Hippocampal formation (tissue), 2 donors: ENCODE measurements around the gene DNAJB7.
"Not testable (repeated sequence)": the region's sequence is repeated elsewhere in the genome, so short reads cannot be mapped to it uniquely, and the experiment has no call there.

Experiments
- DNase-seq, 2 donors: peaks; one replicate each; lab custom pipeline; 2025; lab: John Stamatoyannopoulos, UW

The DNAJB7 gene

GRCh38 chr22:40844951-40845350 lies 17.0 kb downstream of the DNAJB7 start:
- DNase-seq: no peak

- no peak for DNase-seq
Measured at GRCh38 chr22:40838486-40838885, 23.4 kb downstream of the DNAJB7 start.

GRCh38 chr22:40834619-40835018 lies 27.3 kb downstream of the DNAJB7 start:
- no peak for DNase-seq

GRCh38 chr22:40829131-40829530 lies 32.8 kb downstream of the DNAJB7 start:
- no peak for DNase-seq

GRCh38 chr22:40826984-40827741 lies 34.8 kb downstream of the DNAJB7 start:
- DNase-seq: no peak

- DNase-seq: not testable (repeated sequence)
Measured at GRCh38 chr22:40826292-40826691, 35.6 kb downstream of the DNAJB7 start.

- DNase-seq: no peak
Measured at GRCh38 chr22:40823426-40823825, 38.5 kb downstream of the DNAJB7 start.

GRCh38 chr22:40819599-40820140 lies 42.2 kb downstream of the DNAJB7 start:
- DNase-seq: no peak

- DNase-seq: peak; percentile 82 to 89
Measured at GRCh38 chr22:40818747-40819598, 42.9 kb downstream of the DNAJB7 start, which contains the start of gene SLC25A17. Gene SLC25A17 (minus strand): TSS chr22:40819346. CDS start chr22:40819248, 98 bp downstream.

GRCh38 chr22:40818192-40818746 lies 43.6 kb downstream of the DNAJB7 start:
- no peak for DNase-seq

GRCh38 chr22:40817737-40818136 lies 44.2 kb downstream of the DNAJB7 start:
- DNase-seq: no peak

GRCh38 chr22:40813912-40814315 lies 48.0 kb downstream of the DNAJB7 start:
- no peak for DNase-seq
